Psoas muscle (tissue), 8 donors: Measurements from ENCODE around the gene RELL1. TPM values are rescaled to one million over a fixed set of nuclear protein-coding genes. Genes with fewer than 3 reads are reported as not detected.

Experiments
- ATAC-seq, 4 donors: fragments of 200-7000 bp; cut with Tn5 transposase; one replicate each; pipeline ENCODE4 v1.9.1; 2020; ENCODE audit warnings: moderate library complexity in 3 of 4, mild to moderate bottlenecking in 2 of 4
- DNase-seq, 2 donors: peaks; one replicate each; pipeline ENCODE4 v3.0.0-alpha.2; 2020
- H3K27ac ChIP-seq: fragments of 200-600 bp; one replicate; pipeline ENCODE4 v1.8.0; 2022
- H3K27me3 ChIP-seq, 3 donors: fragments of 200-600 bp in 1 of 3; one replicate each; pipeline versions ENCODE4 v1.6.1 to v1.8.0; 2013 to 2022; ENCODE audit warnings: low read length in 2 of 3, mild to moderate bottlenecking in 2 of 3, moderate library complexity in 1 of 3; ENCODE audit not compliant: insufficient read depth in 3 of 3
- H3K36me3 ChIP-seq, 2 donors: fragments of 200-600 bp in 1 of 2; one replicate each; pipeline versions ENCODE4 v1.6.1 to v1.8.0; 2013 to 2022; ENCODE audit warnings: low read depth in 1 of 2, mild to moderate bottlenecking in 1 of 2, moderate library complexity in 1 of 2; ENCODE audit not compliant: insufficient read depth in 1 of 2
- H3K4me1 ChIP-seq: fragments of 200-600 bp; one replicate; pipeline ENCODE4 v1.8.0; 2022
- H3K4me3 ChIP-seq: fragments of 200-600 bp; one replicate; pipeline ENCODE4 v1.8.0; 2022; ENCODE audit warnings: mild to moderate bottlenecking
- H3K9me3 ChIP-seq: fragments of 200-600 bp; one replicate; pipeline ENCODE4 v1.8.0; 2022
- CTCF ChIP-seq: fragments of 200-600 bp; IDR thresholded peaks from one replicate; pipeline ENCODE4 v1.8.0; 2022; ENCODE audit warnings: antibody characterized with exemption
- WGBS, 3 donors: extraction: QIAGEN DNeasy Blood & Tissue Kit; methylation state at CpG; one replicate each; pipeline versions ENCODE4 v1.1.6 to v1.1.7; 2013; 5-methylcytosine and 5-hydroxymethylcytosine counted together
- intact Hi-C, 2 donors: fragments of 100-400 bp; cut with DNase I; formaldehyde crosslinking; loops; one replicate each; pipeline versions ENCODE4 v1.11.0 to v1.14.2; 2022
- polyA plus RNA-seq, 3 donors: library from polyadenylated mRNA; stranded (reverse); fragments of 200-250 nt; gene quantifications; one replicate each; pipeline ENCODE4 v1.2.3, GENCODE V29; 2013
- total RNA-seq, 4 donors: library from RNA; stranded (reverse); fragmentation: NEBNext Ultra II Directional in 2 of 4; extraction: Animal tissue kit (Norgen Biotek cat#: 25700) in 2 of 4; gene quantifications; one replicate each; pipeline versions ENCODE4 v1.2.1 to v1.2.4, GENCODE V29; 2021 to 2023
- donor health status: healthy with polysubstance abuse.
- donor health status: DM: no; HTN: no; CAD: no; lungs with moderate emphysema.
- donor health status: Bipolar disorder and iron deficiency.
- donor health status: healthy.
- donor health status: DM: yes; HTN: yes; CAD: no.
- donor health status: DM: no; HTN: no; CAD: no.
- donor health status: DM: no; HTN: no; CAD: no.
- donor health status: DM: yes; HTN: yes; CAD: no.

RELL1 gene
- total and polyA plus RNA-seq, 7 donors, result 2.3 to 35.7 (median 21.0) TPM

DNA sequence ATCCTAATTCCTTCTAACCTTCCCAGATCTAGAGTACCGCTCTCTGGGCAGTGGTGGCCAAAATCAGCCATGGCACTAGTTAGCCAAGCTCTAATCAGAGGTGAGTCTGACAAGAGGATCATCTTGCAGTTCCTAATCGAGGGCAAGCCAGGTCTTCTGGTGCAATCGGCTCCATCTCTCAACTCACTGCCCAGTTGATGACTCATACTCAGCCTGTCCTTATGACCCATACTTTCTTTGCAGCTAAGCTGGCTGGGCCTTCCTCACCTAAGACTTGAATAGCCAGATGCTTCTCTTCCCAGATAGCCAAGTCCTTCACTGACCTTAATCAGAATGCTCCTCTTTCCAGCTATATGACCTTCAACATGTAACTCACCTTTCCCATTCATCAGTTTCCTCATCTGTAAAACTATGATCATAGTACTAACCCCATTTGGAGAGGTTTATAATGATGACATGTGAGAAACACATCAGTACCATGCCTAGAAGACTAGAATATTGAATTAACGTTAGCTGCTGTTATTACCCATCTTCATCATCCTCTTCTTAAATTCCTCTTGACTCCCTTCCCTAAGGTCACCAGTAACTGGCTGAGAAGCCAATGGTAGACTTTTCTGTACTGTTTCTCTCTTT, 57.1 kb downstream of the RELL1 start:
- ATAC-seq (peak; percentile 99 to 100 (median 100)), DNase-seq (peak; percentile 64 to 81)
- H3K36me3 ChIP-seq, result peaks cover 3 to 13% of the 10 kb centered on the region in 2 donors
- H3K27ac ChIP-seq, result peak overlapping the region; percentile 40
- no peaks in the 10 kb centered on the region for H3K9me3 ChIP-seq
- intact Hi-C loops, result loop anchor here (5.0 kb wide), 3 partner anchors 33 to 58 kb away; partner anchors contain the start of gene RELL1 (in 2 of the 2)
- H3K4me1 ChIP-seq, result peaks cover 28% of the 10 kb centered on the region
- TF ChIP-seq CTCF, result no peak
- H3K27me3 ChIP-seq, result no peaks in the 10 kb centered on the region
- 19 to 41% (median 27%) methylated on average over 4 of the region's 4 CpGs for WGBS, 3 donors
- no peak overlapping the region for H3K4me3 ChIP-seq

GRCh38 chr4:37627263-37627662, 58.9 kb downstream of the RELL1 start:
- ATAC-seq (no peak), DNase-seq (no peak)
- peaks cover 0 to 5% of the 10 kb centered on the region in 2 donors for H3K36me3 ChIP-seq
- peaks cover 37% of the 10 kb centered on the region for H3K4me1 ChIP-seq
- TF ChIP-seq CTCF, result no peak
- no peak overlapping the region for H3K4me3 ChIP-seq
- intact Hi-C loops, result loop anchor here (5.0 kb wide), 3 partner anchors 35 to 60 kb away; partner anchors contain the start of gene RELL1 (in 2 of the 2)
- H3K27me3 ChIP-seq, result no peaks in the 10 kb centered on the region
- H3K9me3 ChIP-seq, result no peaks in the 10 kb centered on the region
- 73 to 89% (median 76%) methylated on average over 3 of the region's 3 CpGs for WGBS, 3 donors
- no peak overlapping the region for H3K27ac ChIP-seq

DNA sequence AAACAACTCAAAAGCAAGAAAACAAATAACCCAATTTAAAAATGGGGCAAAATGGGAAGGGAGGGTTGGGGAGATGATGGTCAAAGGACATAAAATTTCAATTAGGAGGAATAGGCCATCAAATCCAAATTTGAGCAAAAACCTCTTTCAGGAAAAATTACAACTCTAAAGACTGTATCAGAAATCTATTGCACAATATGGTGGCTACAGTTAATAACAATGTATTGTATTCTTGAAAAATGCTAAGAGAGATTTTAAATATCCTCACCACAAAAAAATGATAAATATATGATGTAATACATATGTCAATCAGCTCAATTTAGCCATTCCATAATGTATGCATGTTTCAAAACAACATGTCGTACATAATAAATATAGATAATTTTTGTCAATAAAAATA, 60.7 kb downstream of the RELL1 start:
- no peak overlapping the region for H3K4me3 ChIP-seq
- intact Hi-C loops, result loop anchor here (5.0 kb wide), 3 partner anchors 37 to 62 kb away; partner anchors contain the start of gene RELL1 (in 2 of the 2)
- H3K27ac ChIP-seq, result no peak overlapping the region
- no peaks in the 10 kb centered on the region for H3K9me3 ChIP-seq
- H3K4me1 ChIP-seq, result peaks cover 38% of the 10 kb centered on the region
- H3K36me3 ChIP-seq, result no peaks in the 10 kb centered on the region
- H3K27me3 ChIP-seq, result no peaks in the 10 kb centered on the region
- ATAC-seq (no peak), DNase-seq (no peak)
- TF ChIP-seq CTCF, result no peak
- 92 to 99% (median 98%) methylated on average over 1 of the region's 1 CpG for WGBS, 3 donors

DNA sequence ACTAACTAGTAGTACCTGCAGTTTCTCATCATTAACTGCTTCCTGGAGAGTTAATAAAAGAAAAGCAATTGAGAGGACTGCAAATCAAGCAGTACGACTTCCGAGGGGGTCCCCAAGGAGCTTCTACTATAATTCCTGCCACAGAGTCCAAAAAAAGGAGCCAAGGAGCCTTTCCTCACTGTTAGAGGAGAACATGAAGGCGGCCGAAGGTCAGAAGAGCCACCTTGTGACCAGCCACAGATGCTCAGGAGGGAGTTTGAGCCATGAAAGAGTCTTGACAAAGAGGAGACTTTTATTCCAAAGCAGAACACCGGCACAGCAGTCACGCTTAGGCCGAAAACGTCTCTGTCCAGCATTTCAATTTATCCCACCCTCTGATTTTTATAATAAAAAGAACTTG, 62.2 kb downstream of the RELL1 start:
- ATAC-seq (no peak), DNase-seq (no peak)
- Histone ChIP-seq H3K4me1 (peaks cover 43% of the 10 kb centered on the region), H3K27me3 (no peaks in the 10 kb centered on the region), H3K4me3 (no peak overlapping the region), H3K9me3 (no peaks in the 10 kb centered on the region), H3K27ac (peak overlapping the region; percentile 27), H3K36me3 (peaks cover 0 to 3% of the 10 kb centered on the region in 2 donors)
- no peak for TF ChIP-seq CTCF
- intact Hi-C loops, result no loop called here
- 66 to 73% (median 67%) methylated on average over 8 of the region's 8 CpGs for WGBS, 3 donors
